ENCODE data around the gene OXLD1. TPM values are rescaled to one million over a fixed set of nuclear protein-coding genes. Genes with fewer than 3 reads are reported as not detected.

The OXLD1 gene
- total RNA-seq, 1 experiment from 2014 or later: 46.7 TPM

GRCh38 chr17:81694810-81695209 lies 28.4 kb upstream of the OXLD1 start:
- no peak for DNase-seq
- Histone ChIP-seq H3K27me3 (ENCODE audit: low read length) (no peaks in the 10 kb centered on the region), H3K9me2 (replicated peaks; ENCODE audit: low read length) (no peaks in the 10 kb centered on the region), H3K27ac (ENCODE audit: low read length) (no peak overlapping the region), H3K36me3 (ENCODE audit: low read depth, low read length) (peaks cover 77% of the 10 kb centered on the region), H3K4me1 (ENCODE audit: insufficient read depth, low read length) (no peaks in the 10 kb centered on the region), H3F3A (ENCODE audit: low read length, unreplicated experiment) (peaks cover 3% of the 10 kb centered on the region), H3K79me2 (ENCODE audit: low read length) (peaks cover 48% of the 10 kb centered on the region), H3K9me3 (ENCODE audit: low read length) (no peaks in the 10 kb centered on the region), H3K4me3 (ENCODE audit: low read length) (no peak overlapping the region), H2AFZ (ENCODE audit: low read length) (no peak overlapping the region), H4K20me1 (ENCODE audit: low read length) (peaks cover 4% of the 10 kb centered on the region), H3K4me2 (ENCODE audit: low read length) (no peak overlapping the region), H3K9ac (ENCODE audit: low read length) (no peak overlapping the region)
- TF ChIP-seq EZH2phosphoT487 (IDR thresholded peaks at IDR 0.05; ENCODE audit: borderline replicate concordance, low read length): no peak
- TF ChIP-seq EZH2 (IDR thresholded peaks at IDR 0.05; ENCODE audit: low read length, unreplicated experiment): no peak
- no peak for TF ChIP-seq CTCF (conservative IDR thresholded peaks at IDR 0.05; ENCODE audit: low read depth, low read length)
- ATAC-seq: no peak
- BruUV-seq (replicated peaks): no TSS peak
- ChIA-PET CTCF (no interaction called here), POLR2A (ENCODE audit: unreplicated experiment) (no interaction called here)
- intact Hi-C loops (cut with micrococcal nuclease): no loop called here

- no peak overlapping the region for H3K27ac ChIP-seq (ENCODE audit: low read length)
- no peak overlapping the region for H3K9ac ChIP-seq (ENCODE audit: low read length)
- no peaks in the 10 kb centered on the region for H3K9me3 ChIP-seq (ENCODE audit: low read length)
- peaks cover 78% of the 10 kb centered on the region for H3K36me3 ChIP-seq (ENCODE audit: low read depth, low read length)
- no peak overlapping the region for H3K4me2 ChIP-seq (ENCODE audit: low read length)
- H3F3A ChIP-seq (ENCODE audit: low read length, unreplicated experiment): no peaks in the 10 kb centered on the region
- no peak overlapping the region for H3K4me3 ChIP-seq (ENCODE audit: low read length)
- ChIA-PET POLR2A (ENCODE audit: unreplicated experiment) (no interaction called here), CTCF (no interaction called here)
- no peaks in the 10 kb centered on the region for H3K4me1 ChIP-seq (ENCODE audit: insufficient read depth, low read length)
- H3K27me3 ChIP-seq (ENCODE audit: low read length): no peaks in the 10 kb centered on the region
- DNase-seq: no peak
- H3K9me2 ChIP-seq (replicated peaks; ENCODE audit: low read length): no peaks in the 10 kb centered on the region
- TF ChIP-seq CTCF (conservative IDR thresholded peaks at IDR 0.05; ENCODE audit: low read depth, low read length): peak; percentile 51
- TF ChIP-seq EZH2phosphoT487 (IDR thresholded peaks at IDR 0.05; ENCODE audit: borderline replicate concordance, low read length): no peak
- TF ChIP-seq EZH2 (IDR thresholded peaks at IDR 0.05; ENCODE audit: low read length, unreplicated experiment): no peak
- no peak overlapping the region for H2AFZ ChIP-seq (ENCODE audit: low read length)
- peaks cover 48% of the 10 kb centered on the region for H3K79me2 ChIP-seq (ENCODE audit: low read length)
- intact Hi-C loops (cut with micrococcal nuclease): no loop called here
- peak; percentile 12; the same call in 1 of the 2 replicates for ATAC-seq
- no TSS peak for BruUV-seq (replicated peaks)
- H4K20me1 ChIP-seq (ENCODE audit: low read length): peaks cover 16% of the 10 kb centered on the region
These were observed 27.3 kb upstream of the OXLD1 start for GRCh38 chr17:81693509-81694210.

DNA sequence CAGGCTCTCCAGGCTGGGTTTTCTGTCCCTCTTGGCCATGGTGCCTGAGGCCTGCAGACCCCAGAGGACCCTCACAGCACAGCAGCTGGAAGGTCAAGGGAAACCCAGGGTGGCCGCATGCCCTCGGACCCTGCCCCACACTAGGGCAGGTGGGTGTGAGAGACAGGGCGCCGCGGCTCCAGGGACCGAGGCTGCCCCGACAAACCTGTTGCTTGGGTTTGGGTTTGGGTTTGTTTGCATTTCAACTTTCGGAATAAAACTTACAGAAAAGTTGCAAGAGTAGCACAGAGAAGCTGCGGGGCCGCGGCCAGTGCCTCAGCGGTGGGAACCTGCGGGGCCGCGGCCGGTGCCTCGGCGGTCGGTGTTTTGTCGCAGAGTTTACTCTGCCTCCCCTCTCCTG lies 25.2 kb upstream of the OXLD1 start:
- Histone ChIP-seq H2AFZ (ENCODE audit: low read length) (no peak overlapping the region), H3K9ac (ENCODE audit: low read length) (no peak overlapping the region), H3F3A (ENCODE audit: low read length, unreplicated experiment) (no peaks in the 10 kb centered on the region), H3K4me3 (ENCODE audit: low read length) (no peak overlapping the region), H3K79me2 (ENCODE audit: low read length) (peaks cover 49% of the 10 kb centered on the region), H3K27me3 (ENCODE audit: low read length) (no peaks in the 10 kb centered on the region), H3K4me1 (ENCODE audit: insufficient read depth, low read length) (no peaks in the 10 kb centered on the region), H3K36me3 (ENCODE audit: low read depth, low read length) (peaks cover 74% of the 10 kb centered on the region), H3K4me2 (ENCODE audit: low read length) (no peak overlapping the region), H3K27ac (ENCODE audit: low read length) (no peak overlapping the region), H4K20me1 (ENCODE audit: low read length) (peaks cover 34% of the 10 kb centered on the region), H3K9me2 (replicated peaks; ENCODE audit: low read length) (no peaks in the 10 kb centered on the region), H3K9me3 (ENCODE audit: low read length) (no peaks in the 10 kb centered on the region)
- DNase-seq (no peak), ATAC-seq (no peak)
- no TSS peak for BruUV-seq (replicated peaks)
- TF ChIP-seq CTCF (conservative IDR thresholded peaks at IDR 0.05; ENCODE audit: low read depth, low read length) (no peak), EZH2phosphoT487 (IDR thresholded peaks at IDR 0.05; ENCODE audit: borderline replicate concordance, low read length) (no peak), EZH2 (IDR thresholded peaks at IDR 0.05; ENCODE audit: low read length, unreplicated experiment) (no peak)
- intact Hi-C loops (cut with micrococcal nuclease): no loop called here
- CTCF ChIA-PET: no interaction called here
- POLR2A ChIA-PET (ENCODE audit: unreplicated experiment): no interaction called here

Data from PC-3 (cell line).